GM19324 (cell line): ENCODE results near the gene SLC8A2.

Experiments
- ATAC-seq: cut with Tn5 transposase; IDR thresholded peaks from one replicate; pipeline ENCODE4 v1.9.1; 2021; ENCODE audit warnings: mild to moderate bottlenecking, moderate library complexity; ENCODE audit not compliant: unreplicated experiment, low FRiP score

The SLC8A2 gene

GRCh38 chr19:47434088-47434487 lies 37.6 kb downstream of the SLC8A2 start:
- no peak for ATAC-seq

GRCh38 chr19:47433121-47433520 lies 38.6 kb downstream of the SLC8A2 start:
- no peak for ATAC-seq

GRCh38 chr19:47432499-47432898 lies 39.2 kb downstream of the SLC8A2 start:
- no peak for ATAC-seq

- no peak for ATAC-seq
These were observed 39.6 kb downstream of the SLC8A2 start for GRCh38 chr19:47432091-47432490.

GRCh38 chr19:47430041-47430802 lies 41.5 kb downstream of the SLC8A2 start:
- ATAC-seq, result no peak

- ATAC-seq, result no peak
These were observed 42.4 kb downstream of the SLC8A2 start for GRCh38 chr19:47429140-47429793.

- no peak for ATAC-seq
These were observed 43.4 kb downstream of the SLC8A2 start for GRCh38 chr19:47428177-47428894.

- ATAC-seq, result no peak
These were observed 44.2 kb downstream of the SLC8A2 start for GRCh38 chr19:47427241-47428176.

GRCh38 chr19:47423203-47423882 lies 48.4 kb downstream of the SLC8A2 start:
- ATAC-seq, result no peak

GRCh38 chr19:47422417-47423163 lies 49.1 kb downstream of the SLC8A2 start:
- ATAC-seq, result no peak

- no peak for ATAC-seq
These were observed 49.8 kb downstream of the SLC8A2 start for GRCh38 chr19:47421844-47422395.

GRCh38 chr19:47421244-47421786 lies 50.4 kb downstream of the SLC8A2 start:
- no peak for ATAC-seq

GRCh38 chr19:47419789-47420188 lies 51.9 kb downstream of the SLC8A2 start:
- no peak for ATAC-seq

- no peak for ATAC-seq
These were observed 52.5 kb downstream of the SLC8A2 start, which contains the start of gene MEIS3 for GRCh38 chr19:47419030-47419783. Gene MEIS3 (minus strand): TSS chr19:47419527. CDS start chr19:47419081, 446 bp downstream.

- ATAC-seq, result no peak
These were observed 53.0 kb downstream of the SLC8A2 start for GRCh38 chr19:47418692-47419029.

GRCh38 chr19:47417746-47418691 lies 53.7 kb downstream of the SLC8A2 start:
- ATAC-seq, result no peak
